HUDEP-2 (cell line): Measurements from ENCODE around the gene EYA2.
"Not testable (repeated sequence)": the region's sequence is repeated elsewhere in the genome, so short reads cannot be mapped to it uniquely, and the experiment has no call there.

Source experiments
- DNase-seq, 76 experiments: peaks; one replicate each; lab custom pipeline; 2025; ENCODE audit not compliant: unreplicated experiment in 76 of 76; lab: John Stamatoyannopoulos, UW

EYA2 gene, protein sequence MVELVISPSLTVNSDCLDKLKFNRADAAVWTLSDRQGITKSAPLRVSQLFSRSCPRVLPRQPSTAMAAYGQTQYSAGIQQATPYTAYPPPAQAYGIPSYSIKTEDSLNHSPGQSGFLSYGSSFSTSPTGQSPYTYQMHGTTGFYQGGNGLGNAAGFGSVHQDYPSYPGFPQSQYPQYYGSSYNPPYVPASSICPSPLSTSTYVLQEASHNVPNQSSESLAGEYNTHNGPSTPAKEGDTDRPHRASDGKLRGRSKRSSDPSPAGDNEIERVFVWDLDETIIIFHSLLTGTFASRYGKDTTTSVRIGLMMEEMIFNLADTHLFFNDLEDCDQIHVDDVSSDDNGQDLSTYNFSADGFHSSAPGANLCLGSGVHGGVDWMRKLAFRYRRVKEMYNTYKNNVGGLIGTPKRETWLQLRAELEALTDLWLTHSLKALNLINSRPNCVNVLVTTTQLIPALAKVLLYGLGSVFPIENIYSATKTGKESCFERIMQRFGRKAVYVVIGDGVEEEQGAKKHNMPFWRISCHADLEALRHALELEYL

DNA sequence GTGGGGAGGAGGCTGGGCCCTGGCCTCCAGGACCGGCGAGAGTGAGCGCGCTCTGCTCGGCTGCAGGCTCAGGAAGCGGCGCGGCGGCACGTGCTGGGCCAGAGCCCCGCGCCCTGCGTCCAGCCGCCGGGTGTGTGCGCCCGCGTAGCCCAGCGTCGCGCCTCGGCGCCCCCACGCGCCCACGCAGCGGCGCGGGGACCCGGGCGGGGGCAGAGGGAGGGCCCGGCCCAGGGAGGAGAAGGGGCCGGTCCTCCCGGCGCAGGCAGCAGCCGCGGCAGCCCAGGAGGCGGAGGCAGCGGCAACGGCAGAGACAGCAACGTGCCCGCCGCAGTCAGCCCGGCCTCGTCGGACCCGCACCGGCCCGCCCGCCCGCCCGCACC, at the start of gene EYA2:
EYA2 (plus strand) TSS at position 265 of the 380 bp plus-strand sequence. CDS start 95,168 bp downstream, outside the sequence.
- DNase-seq: no peak

DNA sequence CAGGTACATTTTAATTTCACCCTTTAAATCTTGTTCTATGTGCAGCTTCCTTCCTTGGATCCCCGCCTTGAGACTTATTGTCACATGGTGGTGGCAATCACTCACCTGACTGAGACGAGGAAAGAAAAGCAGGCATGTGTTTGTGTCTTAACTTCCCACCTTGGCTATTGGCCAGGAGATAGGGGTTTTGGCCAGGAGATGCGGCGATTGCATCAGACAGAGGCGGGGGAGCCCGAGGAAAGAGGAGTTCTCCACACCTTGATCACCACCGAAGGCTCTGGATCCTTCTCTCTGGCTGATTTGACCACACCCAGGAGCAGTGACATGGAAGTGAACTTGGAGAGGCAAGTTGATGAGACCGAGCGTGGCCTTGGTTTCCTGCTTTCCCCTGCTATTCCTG, 49.7 kb upstream of the EYA2 start:
- DNase-seq: no peak

DNA sequence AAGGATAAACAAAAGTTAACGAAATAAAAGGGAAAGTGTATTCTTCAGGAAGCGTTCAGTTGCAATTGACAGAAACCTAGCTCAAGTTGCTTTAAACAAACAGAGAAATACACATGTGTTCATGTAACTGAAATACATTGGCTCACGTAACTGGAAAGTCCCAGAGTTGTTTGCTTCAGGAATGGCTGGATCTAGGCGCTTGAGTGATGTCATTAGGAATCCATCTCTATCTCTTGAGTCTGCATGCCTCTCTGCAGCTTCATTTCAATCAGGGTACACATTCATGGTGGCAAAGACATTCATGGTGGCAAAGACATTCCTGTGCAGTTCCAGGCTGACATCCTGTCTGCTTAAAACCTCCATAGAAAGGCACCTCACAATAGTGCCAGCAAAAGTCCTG, 45.4 kb upstream of the EYA2 start:
- DNase-seq: no peak

DNA sequence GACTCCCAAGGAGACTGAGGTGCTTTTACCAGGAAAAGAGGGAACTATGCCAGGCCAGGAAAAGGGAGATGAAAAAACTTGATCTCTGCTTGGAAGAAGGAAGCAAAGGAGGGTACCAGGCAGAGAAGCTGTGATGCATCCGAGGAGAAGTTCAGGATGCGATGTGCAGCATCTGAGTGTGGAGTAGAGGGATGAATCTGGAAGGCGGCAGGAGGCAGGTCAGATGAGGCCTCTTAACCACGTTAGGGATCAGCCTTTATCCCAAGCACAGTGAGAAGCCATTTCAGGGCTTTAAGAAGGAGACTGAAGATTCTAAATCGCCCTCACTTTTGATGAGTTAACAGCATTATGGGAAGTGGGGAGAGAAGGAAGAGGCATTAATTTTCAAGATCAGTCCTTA, 44.9 kb upstream of the EYA2 start:
- DNase-seq: no peak

DNA sequence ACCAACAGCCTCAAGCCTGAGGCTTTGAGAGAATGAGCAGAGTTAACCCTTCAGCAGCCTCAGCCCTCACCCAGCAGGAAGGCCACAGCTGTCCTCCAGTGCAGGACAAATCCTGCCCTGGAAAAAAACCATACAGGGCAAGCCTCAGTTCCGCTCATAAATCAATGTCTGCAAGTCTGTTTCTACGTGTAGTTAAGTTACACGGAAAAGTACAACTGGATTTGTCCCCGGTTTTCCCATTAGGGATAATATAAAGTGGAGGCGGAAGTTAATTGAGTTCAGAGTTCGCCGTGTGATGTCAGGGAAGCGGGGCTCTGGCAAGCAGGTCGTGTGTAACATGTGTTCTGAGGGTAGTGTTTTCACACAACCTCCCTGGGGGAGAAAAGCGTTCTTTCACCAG, 44.2 kb upstream of the EYA2 start:
- DNase-seq: no peak

DNA sequence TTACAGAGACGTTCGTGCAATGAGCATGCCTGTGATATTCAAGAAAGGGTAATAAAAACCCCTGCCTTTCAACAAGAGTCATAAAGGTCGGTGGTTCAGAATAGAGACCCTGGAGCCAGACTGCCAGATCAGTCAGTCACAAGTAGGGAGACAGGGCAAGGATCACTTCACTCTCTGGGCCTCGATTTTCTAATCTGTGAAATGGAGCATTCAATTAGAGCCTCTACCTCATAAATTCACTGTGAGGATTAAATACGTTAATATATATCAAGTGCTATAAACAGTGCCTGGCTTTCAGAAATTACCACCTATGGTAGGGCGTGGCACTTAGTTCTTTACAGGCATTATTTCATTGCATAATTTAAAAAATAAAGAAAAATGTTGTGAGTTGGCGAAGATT, 43.7 kb upstream of the EYA2 start:
- DNase-seq: no peak

DNA sequence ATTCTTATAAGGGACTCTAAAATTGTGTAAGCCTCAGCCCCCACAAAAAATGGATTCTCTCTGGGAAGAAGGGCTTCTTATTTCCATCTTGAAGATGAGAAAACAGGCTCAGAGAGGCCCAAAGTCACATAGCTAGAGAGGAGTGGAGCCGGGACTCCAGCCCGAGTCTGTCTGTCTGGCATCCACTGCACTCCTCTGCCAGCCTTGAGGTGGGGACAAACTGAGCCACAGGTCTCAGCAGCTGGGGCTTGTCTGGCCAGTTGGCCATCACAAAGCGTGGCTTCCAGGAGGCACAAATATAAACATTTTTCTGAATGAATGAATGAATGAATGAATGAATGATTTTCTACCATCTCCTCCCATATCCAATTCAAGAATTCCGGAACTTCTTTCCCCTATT, 42.9 kb upstream of the EYA2 start:
- no peak for DNase-seq

DNA sequence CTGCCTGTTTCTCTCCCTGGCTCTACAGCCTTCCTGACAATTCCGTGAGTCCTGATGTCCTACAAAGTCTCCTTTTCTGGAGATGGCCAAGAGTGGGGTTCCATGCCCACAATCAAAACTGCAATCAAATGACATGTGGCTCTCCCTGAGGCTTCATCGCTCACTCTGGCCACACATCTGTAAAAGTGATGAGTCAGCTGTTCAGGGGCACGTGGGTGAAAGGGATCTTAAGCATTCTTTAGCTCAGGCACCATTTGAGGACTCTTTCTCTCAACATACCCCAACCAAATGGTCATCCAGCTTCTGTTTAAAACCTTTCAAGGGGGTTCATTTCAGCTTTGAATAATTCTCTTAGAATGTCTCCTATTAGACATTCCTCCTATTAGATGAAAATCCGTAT, 42.3 kb upstream of the EYA2 start:
- DNase-seq: no peak

DNA sequence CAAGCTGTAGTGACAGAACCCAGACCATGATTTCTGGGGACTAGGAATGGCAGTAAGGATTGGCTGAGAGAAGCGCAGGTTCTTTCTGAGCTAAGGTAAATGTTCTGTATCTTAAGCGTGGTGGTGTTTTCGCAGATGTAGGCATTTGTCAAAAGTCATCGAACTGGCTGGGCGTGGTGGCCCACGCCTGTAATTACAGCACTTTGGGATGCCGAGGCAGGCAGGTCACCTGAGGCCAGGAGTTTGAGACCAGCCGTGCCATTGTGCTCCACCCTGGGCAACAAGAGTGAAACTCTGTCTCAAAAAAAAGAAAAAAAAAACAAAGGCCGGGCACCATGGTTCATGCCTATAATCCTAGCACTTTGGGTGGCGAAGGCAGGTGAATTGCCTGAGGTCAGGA, 40.7 kb upstream of the EYA2 start:
- no peak for DNase-seq

DNA sequence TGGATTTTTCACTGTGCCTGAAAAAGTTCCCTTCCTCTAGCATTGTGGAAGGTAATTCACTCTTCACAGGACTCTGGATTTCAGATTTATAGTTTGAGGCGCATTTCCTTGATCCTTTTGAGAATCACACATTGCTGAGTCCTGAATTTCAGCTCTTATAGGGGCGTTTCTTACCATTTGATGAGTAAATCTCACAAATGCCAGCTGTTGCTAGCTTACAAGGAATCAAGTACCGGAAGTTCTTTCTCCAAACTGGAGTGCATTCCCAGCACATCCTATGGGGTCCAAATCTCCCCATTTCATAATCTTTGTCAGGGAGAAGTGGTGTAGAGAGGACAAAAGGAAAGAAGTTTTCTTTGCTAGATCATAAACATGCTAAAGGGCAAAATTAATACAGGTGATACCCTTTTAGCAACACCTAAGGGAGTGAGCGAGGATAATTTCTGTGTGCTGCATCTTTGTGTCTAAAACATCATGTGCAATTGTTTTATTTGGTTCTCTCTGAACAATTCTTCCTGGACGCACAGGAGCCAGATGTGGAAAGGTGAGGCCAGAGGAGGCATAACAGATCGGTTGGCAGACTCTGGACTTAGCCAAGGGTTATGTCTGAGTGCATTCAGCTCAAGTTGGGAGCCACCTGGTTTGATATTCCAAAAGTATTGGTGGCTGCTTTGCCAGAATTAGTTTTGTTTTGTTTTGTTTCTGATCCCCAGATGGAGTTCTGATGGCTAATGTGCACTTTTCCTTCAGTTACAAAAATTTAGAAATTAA, 37.4 kb upstream of the EYA2 start:
- no peak for DNase-seq

DNA sequence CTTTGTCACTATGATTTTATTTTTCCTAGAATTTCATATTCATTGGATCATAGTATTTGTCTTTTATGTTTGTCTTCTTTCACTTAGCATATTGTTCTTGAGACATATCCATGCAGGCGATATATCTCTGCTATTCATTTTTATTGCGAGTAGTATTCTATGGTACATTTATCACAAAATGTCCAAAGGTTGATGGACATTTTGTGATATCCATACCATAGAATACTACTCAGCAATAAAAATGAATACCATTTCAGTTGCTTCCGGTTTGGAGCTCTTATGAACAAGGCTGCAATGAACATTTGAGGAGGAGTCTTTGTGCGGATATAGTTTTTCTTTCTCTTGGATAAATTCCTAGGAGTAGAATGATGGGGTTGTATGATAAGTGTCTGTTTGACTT, 28.8 kb upstream of the EYA2 start:
- DNase-seq: no peak

DNA sequence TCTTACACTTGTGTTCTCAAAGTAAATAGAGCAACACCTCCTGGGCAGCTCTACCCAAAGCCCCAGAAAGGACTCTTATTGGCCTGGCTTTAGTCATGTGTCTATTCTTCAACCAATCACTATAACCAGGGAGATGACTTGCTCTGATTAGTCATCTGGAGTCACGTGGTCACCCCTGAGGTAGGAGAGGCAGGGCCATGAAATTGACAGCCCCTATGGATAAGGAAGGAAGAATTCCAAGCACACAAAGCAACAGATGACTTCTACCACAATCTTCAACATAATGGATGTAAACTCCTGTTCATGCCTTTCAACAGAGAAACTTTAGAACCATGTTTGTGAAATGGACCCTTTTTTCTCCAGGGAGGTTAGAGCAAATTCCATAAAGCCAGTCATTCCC, 24.6 kb upstream of the EYA2 start:
- no peak for DNase-seq

DNA sequence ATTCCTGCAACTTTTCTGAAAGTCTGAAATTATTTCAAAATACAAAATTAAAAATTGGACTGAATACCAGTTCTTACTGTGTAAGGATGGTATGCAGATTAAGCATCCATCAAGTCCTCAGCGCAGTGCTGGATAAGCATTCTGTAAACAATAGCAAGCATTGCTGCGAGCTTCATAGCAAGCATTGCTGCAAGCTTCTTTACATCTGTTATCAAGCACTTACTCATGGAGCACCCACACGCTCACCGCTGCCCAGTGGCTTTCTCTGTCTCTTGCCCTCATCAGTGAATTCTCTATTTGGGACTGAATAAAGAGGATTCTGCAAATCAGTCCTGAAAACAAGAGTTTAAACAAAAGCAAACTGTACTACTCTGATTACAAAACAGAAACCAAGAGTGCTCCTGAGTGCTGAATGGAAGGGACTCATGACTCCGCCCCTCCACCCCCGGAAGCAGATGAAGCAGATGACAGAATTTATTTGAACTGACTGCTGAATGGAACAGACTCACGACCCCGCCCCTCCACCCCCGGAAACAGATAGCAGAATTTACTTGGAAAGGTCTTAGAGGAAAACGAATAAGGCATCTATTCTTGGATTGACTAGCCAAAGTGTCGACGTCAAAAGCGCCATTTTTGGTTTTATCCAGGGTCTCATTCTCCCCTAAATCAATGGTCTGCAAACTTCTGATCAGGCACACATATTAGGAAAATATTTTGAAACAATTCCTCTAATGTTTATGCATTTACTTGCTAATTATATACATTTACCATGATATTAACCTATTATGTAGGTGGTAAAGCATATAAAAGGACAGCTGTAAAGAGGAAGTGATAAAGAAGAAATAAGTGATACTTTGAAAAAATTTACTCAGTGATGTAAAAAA, 22.1 kb upstream of the EYA2 start:
- peak in 3 of 76 experiments; percentile 0 to 4 (median 1) for DNase-seq

DNA sequence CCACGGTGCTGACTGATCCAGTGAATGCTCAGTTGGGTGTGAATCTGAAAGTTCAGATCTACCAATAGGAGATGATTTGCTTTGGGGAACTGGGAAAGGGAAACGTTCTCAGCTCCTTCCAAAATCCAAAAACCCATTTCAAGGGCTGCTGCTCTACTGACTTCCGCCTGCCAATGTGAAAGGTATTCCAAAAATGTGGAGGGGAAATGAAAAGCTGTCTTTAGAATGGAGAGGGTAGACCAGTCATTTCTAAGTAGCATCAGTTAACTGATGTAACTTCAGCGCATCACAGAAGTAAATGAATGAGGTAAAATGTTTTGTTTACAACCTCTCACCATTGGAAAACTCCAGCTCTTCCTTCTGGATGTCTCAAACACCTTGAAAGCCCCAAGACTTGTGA, 19.6 kb upstream of the EYA2 start:
- DNase-seq: no peak

DNA sequence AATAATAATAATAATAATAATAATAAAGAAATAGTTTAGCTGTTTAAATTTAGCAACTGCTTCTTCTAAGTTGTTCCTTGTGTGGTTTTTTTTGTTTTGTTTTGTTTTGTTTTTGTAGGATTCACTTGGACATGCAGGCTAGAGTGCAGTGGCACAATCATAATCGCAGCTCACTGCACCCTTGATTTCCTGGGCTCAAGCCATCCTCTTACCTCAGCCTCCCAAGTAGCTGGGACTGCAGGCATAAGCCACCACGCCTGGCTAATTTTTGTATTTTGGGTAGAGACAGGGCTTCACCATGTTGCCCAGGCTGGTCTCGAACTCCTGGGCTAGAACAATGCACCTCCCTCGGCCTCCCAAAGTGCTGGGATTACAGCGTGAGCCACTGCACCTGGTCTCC, 15.3 kb upstream of the EYA2 start:
- no peak for DNase-seq

DNA sequence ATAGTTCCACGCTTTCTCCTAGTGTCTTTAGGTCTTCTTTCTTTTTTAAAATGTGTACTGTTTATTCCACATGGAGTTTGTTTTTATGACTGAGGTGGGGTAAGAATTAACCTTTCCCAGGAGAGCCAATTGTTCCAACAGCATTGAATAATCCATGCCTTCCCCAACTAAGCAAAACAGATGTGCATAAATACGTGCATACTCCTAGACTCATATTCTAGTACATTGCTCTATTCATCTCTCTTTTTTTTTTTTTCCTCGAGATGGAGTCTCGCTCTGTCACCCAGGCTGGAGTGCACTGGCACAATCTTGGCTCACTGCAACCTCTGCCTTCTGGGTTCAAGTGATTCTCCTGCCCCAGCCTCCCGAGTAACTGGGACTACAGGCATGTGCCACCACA, 14.7 kb upstream of the EYA2 start:
- DNase-seq: not testable (repeated sequence)

DNA sequence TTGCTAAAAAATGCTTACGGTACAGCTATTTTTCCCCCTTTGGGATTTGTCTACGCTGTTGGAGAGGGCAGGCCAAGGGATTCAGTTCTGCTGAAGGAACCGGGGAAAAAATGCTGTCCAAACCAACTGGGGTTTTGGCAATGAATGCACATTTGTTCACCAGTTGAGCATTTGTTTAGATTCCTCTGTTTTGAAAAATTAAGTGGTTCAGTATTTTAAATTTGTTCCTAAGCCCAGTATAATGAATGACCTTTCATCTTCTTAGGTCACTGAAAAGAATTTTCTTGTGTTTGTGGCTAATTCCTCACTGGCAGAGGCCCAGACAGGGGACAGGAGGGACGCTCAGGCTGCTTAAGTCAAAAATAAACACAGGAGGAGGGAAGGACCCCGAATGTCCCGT, 10.8 kb upstream of the EYA2 start:
- no peak for DNase-seq

DNA sequence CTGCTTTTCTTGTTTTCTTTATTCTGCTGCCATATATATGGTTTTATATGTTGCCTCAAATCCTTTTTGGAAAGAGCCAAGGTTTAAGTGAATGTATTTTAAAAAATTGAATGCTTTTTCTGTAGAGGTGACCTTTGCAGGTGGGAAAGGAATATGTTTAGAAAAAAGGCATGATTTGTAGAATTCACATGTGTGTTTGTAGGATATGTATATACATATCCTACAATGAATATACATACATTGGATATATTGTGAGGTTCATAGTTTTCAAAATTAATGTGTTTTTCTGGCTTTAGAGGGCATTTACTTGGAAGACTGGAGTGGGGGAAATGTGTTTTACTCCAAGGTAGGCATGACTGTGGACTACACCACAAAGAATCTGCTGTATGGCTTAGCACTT, 4.0 kb upstream of the EYA2 start:
- DNase-seq: no peak

DNA sequence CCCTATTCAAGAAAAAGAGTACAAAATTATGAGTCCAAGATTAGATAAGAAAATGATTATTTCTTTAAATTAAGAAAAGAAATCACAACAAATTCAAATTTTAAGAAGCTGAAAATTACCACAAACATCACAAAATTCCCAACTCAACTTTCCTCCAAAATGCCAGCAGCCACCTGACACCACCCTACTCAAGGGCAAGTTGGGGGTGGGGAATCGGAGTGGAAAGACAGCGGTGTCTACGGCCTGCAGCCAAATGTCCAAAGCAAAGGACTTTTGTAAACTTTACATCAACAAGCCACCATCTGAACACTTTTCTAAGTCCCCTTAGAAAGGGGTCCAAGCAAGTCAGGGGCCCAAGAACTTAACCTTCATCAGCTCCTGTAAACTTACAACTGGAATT, 1.6 kb upstream of the EYA2 start:
- no peak for DNase-seq

DNA sequence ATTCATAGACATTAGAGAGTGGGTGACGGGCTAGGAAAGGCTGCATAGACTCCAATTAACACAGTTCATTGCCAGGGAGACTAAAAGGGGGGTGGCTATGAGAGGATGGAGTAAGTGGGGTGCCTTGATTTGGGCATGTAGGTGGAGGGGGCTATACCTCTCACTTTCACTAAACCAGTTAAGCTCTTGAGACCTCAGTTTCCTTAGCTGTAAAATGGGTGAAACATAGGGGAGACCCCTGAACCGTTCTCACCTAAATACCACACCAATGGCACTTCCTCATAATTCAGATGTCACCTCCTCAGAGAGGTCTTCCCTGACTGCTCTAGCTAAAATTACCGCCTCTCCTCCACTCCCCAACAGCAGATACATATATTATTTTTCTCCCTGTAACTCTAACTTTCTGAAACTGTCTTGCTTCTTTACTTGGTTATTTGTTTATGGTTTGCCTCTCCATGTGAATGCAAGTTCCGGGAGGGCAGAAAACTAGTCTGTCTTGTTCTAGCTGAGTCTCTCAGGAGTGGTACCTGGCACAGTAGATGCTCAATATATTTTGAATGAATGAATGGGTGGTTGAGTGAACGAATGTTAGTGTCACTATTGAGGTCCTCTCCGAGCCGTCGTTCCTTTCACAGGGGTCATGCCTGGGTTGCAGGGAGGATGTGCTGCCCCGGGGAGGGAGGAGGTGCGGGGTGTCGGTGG, 615 bp upstream of the EYA2 start:
- DNase-seq: no peak
